ENCODE data around the gene NFIB. TPM values are rescaled to one million over a fixed set of nuclear protein-coding genes. Genes with fewer than 3 reads are reported as not detected.

Gene NFIB
- total RNA-seq, 5 donors from 2014 or later (not counting 1 experiment from before 2014, with no cell fraction given) = 0.15 to 0.89 (median 0.39) TPM; not detected in 1

- H3K27ac ChIP-seq (ENCODE audit: low read length) = no peak overlapping the region
- DNase-seq = no peak
- Mint-ChIP-seq H3K27me3 (peaks cover 15 to 42% of the 10 kb centered on the region in 2 donors), H3K4me1 (peaks cover 0 to 1% (median 0%) of the 10 kb centered on the region in 3 donors), H3K36me3 (no peaks in the 10 kb centered on the region), H3K4me3 (no peak overlapping the region), H3K27ac (no peak overlapping the region), H3K9me3 (no peaks in the 10 kb centered on the region)
- CTCF ChIA-PET = no interaction called here
- no peaks in the 10 kb centered on the region for H3K36me3 ChIP-seq (ENCODE audit: control insufficient read depth in 2 of 2, extremely low read depth in 1 of 2, insufficient read depth in 1 of 2, low read length in 1 of 2)
- H3K4me3 ChIP-seq (ENCODE audit: control insufficient read depth in 1 of 2, extremely low read depth in 1 of 2, low read length in 1 of 2) = no peak overlapping the region
- POLR2A ChIA-PET = no interaction called here
- H3K9me3 ChIP-seq = no peaks in the 10 kb centered on the region
- ATAC-seq (replicated peaks in 1 of 4) = no peak
- peaks cover 2 to 6% of the 10 kb centered on the region in 2 experiments for H3K27me3 ChIP-seq (replicated peaks in 1 of 2; ENCODE audit: control insufficient read depth in 2 of 2, extremely low read depth in 1 of 2, insufficient read depth in 2 of 2, low read length in 1 of 2)
- 65% methylated on average over 2 of the region's 3 CpGs for WGBS (ENCODE audit: insufficient coverage)
- no peaks in the 10 kb centered on the region for H3K4me1 ChIP-seq (ENCODE audit: control insufficient read depth in 1 of 2, extremely low read depth in 1 of 2, insufficient read depth in 2 of 2, low read length in 2 of 2)
Observed at GRCh38 chr9:14331120-14331519, 17.2 kb upstream of the NFIB start.

GRCh38 chr9:14327036-14327435 is 13.1 kb upstream of the NFIB start:
- 86% methylated on average over 2 of the region's 4 CpGs for WGBS (ENCODE audit: insufficient coverage)
- Mint-ChIP-seq H3K4me1 (peaks cover 6 to 8% (median 7%) of the 10 kb centered on the region in 3 donors), H3K27me3 (peaks cover 13 to 33% of the 10 kb centered on the region in 2 donors), H3K4me3 (no peak overlapping the region), H3K27ac (no peak overlapping the region), H3K36me3 (no peaks in the 10 kb centered on the region), H3K9me3 (no peaks in the 10 kb centered on the region)
- no peaks in the 10 kb centered on the region for H3K36me3 ChIP-seq (ENCODE audit: control insufficient read depth in 2 of 2, extremely low read depth in 1 of 2, insufficient read depth in 1 of 2, low read length in 1 of 2)
- POLR2A ChIA-PET = no interaction called here
- H3K4me1 ChIP-seq (ENCODE audit: control insufficient read depth in 1 of 2, extremely low read depth in 1 of 2, insufficient read depth in 2 of 2, low read length in 2 of 2) = peaks cover under 1 to 3% of the 10 kb centered on the region in 2 experiments
- DNase-seq = no peak
- H3K4me3 ChIP-seq (ENCODE audit: control insufficient read depth in 1 of 2, extremely low read depth in 1 of 2, low read length in 1 of 2) = no peak overlapping the region
- CTCF ChIA-PET = no interaction called here
- no peak for ATAC-seq (replicated peaks in 1 of 4)
- H3K27ac ChIP-seq (ENCODE audit: low read length) = no peak overlapping the region
- peaks cover 3 to 9% of the 10 kb centered on the region in 2 experiments for H3K27me3 ChIP-seq (replicated peaks in 1 of 2; ENCODE audit: control insufficient read depth in 2 of 2, extremely low read depth in 1 of 2, insufficient read depth in 2 of 2, low read length in 1 of 2)
- no peaks in the 10 kb centered on the region for H3K9me3 ChIP-seq

- Mint-ChIP-seq H3K9me3 (no peaks in the 10 kb centered on the region), H3K27me3 (peaks cover 17 to 29% of the 10 kb centered on the region in 2 donors), H3K27ac (no peak overlapping the region), H3K36me3 (no peaks in the 10 kb centered on the region), H3K4me1 (peaks cover 10 to 14% (median 14%) of the 10 kb centered on the region in 3 donors), H3K4me3 (no peak overlapping the region)
- Histone ChIP-seq H3K4me1 (ENCODE audit: control insufficient read depth in 1 of 2, extremely low read depth in 1 of 2, insufficient read depth in 2 of 2, low read length in 2 of 2) (peaks cover 2 to 3% of the 10 kb centered on the region in 2 experiments), H3K36me3 (ENCODE audit: control insufficient read depth in 2 of 2, extremely low read depth in 1 of 2, insufficient read depth in 1 of 2, low read length in 1 of 2) (no peaks in the 10 kb centered on the region), H3K27me3 (replicated peaks in 1 of 2; ENCODE audit: control insufficient read depth in 2 of 2, extremely low read depth in 1 of 2, insufficient read depth in 2 of 2, low read length in 1 of 2) (peaks cover 3 to 7% of the 10 kb centered on the region in 2 experiments), H3K9me3 (no peaks in the 10 kb centered on the region), H3K27ac (ENCODE audit: low read length) (no peak overlapping the region), H3K4me3 (ENCODE audit: control insufficient read depth in 1 of 2, extremely low read depth in 1 of 2, low read length in 1 of 2) (no peak overlapping the region)
- DNase-seq (no peak), ATAC-seq (replicated peaks in 1 of 4) (no peak)
- ChIA-PET CTCF (no interaction called here), POLR2A (no interaction called here)
- WGBS (ENCODE audit: insufficient coverage) = no CpG with 5 or more reads among the region's 3 CpGs
Observed at GRCh38 chr9:14326264-14326826, 12.4 kb upstream of the NFIB start.

DNA sequence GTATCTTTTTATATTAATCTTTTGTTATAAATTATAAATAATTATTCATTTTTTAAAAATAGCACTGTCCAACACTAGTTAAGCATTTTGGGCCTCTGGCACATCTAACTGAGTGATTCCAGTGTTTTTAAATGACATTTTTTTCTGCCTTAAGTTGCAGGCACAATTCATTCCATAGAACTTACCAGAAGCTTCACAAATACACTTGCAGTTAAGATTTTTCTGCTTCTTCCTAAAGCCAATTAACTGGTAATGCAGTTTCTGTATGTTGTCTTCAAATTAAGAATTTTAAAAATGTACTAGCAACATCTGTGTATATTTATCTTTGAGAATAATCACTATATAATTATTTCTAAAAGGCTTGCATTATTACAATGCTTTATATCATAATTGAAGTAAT is 11.2 kb upstream of the NFIB start:
- H3K9me3 ChIP-seq = no peaks in the 10 kb centered on the region
- Mint-ChIP-seq H3K27ac (no peak overlapping the region), H3K4me3 (no peak overlapping the region), H3K27me3 (peaks cover 26 to 29% of the 10 kb centered on the region in 2 donors), H3K36me3 (no peaks in the 10 kb centered on the region), H3K9me3 (no peaks in the 10 kb centered on the region), H3K4me1 (peaks cover 17 to 23% (median 18%) of the 10 kb centered on the region in 3 donors)
- DNase-seq (no peak), ATAC-seq (replicated peaks in 1 of 4) (no peak)
- no peak overlapping the region for H3K4me3 ChIP-seq (ENCODE audit: control insufficient read depth in 1 of 2, extremely low read depth in 1 of 2, low read length in 1 of 2)
- H3K27ac ChIP-seq (ENCODE audit: low read length) = no peak overlapping the region
- H3K36me3 ChIP-seq (ENCODE audit: control insufficient read depth in 2 of 2, extremely low read depth in 1 of 2, insufficient read depth in 1 of 2, low read length in 1 of 2) = no peaks in the 10 kb centered on the region
- ChIA-PET CTCF (no interaction called here), POLR2A (no interaction called here)
- H3K27me3 ChIP-seq (replicated peaks in 1 of 2; ENCODE audit: control insufficient read depth in 2 of 2, extremely low read depth in 1 of 2, insufficient read depth in 2 of 2, low read length in 1 of 2) = peaks cover 3 to 7% of the 10 kb centered on the region in 2 experiments
- peaks cover 2 to 3% of the 10 kb centered on the region in 2 experiments for H3K4me1 ChIP-seq (ENCODE audit: control insufficient read depth in 1 of 2, extremely low read depth in 1 of 2, insufficient read depth in 2 of 2, low read length in 2 of 2)

GRCh38 chr9:14323985-14324650 is 10.2 kb upstream of the NFIB start:
- no peaks in the 10 kb centered on the region for H3K36me3 Mint-ChIP-seq

DNA sequence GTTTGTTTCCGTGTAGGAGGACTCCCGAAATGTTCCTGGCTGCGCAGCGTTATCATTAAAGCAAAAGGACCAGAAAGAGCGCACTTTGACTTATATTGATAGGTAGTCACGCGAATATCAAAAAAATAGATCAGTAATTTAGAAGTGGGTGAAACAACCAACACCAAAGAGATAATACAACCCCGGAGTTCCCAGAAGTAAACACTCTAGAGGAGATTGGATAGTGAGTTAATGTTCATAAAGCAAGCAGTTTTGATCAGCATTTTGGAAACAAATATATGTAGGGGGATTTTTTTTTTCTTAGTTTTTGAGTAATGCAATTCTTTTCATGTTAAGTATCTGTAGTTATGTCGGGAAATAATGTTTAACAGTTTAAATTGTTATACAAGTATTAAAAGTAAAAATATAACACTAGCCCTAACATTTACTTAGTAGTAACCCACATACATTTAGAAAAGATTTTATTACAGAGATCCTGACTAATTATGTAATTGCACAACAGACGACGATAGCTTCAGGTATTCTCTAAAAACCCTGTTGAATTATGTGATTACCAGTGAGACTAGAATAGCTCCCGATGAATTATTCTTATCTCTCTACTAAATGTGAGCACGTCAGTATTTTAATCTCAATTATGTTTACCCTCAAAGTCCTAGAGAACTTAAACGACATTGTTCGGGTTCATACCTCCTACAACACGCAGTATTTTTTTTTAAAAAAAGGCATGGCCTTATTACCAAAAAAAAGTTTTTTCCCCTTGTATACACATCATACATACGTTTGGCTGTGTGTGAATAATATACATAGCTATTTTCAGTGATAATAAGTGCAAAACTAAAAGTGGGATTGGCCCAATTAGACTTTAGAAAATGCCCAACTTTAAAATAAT is 9.4 kb upstream of the NFIB start:
- peak overlapping the region; percentile 54 to 82 for H3K4me3 ChIP-seq (ENCODE audit: control insufficient read depth in 1 of 2, extremely low read depth in 1 of 2, low read length in 1 of 2)
- no peaks in the 10 kb centered on the region for H3K9me3 ChIP-seq
- no peaks in the 10 kb centered on the region for H3K9me3 Mint-ChIP-seq
- peak overlapping the region in 1 of 2 donors; percentile 77 for H3K27ac Mint-ChIP-seq
- DNase-seq (no peak), ATAC-seq (replicated peaks in 1 of 4) (no peak)
- H3K36me3 ChIP-seq (ENCODE audit: control insufficient read depth in 2 of 2, extremely low read depth in 1 of 2, insufficient read depth in 1 of 2, low read length in 1 of 2) = no peaks in the 10 kb centered on the region
- peaks cover 17 to 23% (median 18%) of the 10 kb centered on the region in 3 donors for H3K4me1 Mint-ChIP-seq
- H3K27me3 ChIP-seq (replicated peaks in 1 of 2; ENCODE audit: control insufficient read depth in 2 of 2, extremely low read depth in 1 of 2, insufficient read depth in 2 of 2, low read length in 1 of 2) = peaks cover 3 to 9% of the 10 kb centered on the region in 2 experiments
- H3K36me3 Mint-ChIP-seq = no peaks in the 10 kb centered on the region
- H3K4me1 ChIP-seq (ENCODE audit: control insufficient read depth in 1 of 2, extremely low read depth in 1 of 2, insufficient read depth in 2 of 2, low read length in 2 of 2) = peaks cover 2 to 3% of the 10 kb centered on the region in 2 experiments
- peaks cover 22 to 24% of the 10 kb centered on the region in 2 donors for H3K27me3 Mint-ChIP-seq
- no peak overlapping the region for H3K27ac ChIP-seq (ENCODE audit: low read length)
- ChIA-PET CTCF (no interaction called here), POLR2A (interaction anchor here in 1 of 2 donors (0.7 kb wide), 1 partner anchor 22 kb away, joined by 3 read pairs; no protein-coding TSS in a partner anchor)
- H3K4me3 Mint-ChIP-seq = peak overlapping the region; percentile 77 to 88 (median 84)
- WGBS (ENCODE audit: insufficient coverage) = 50% methylated on average over 4 of the region's 17 CpGs

More at GRCh38 chr9:14323985-14324650, 10.2 kb upstream of the NFIB start:
- Histone ChIP-seq H3K36me3 (ENCODE audit: control insufficient read depth in 2 of 2, extremely low read depth in 1 of 2, insufficient read depth in 1 of 2, low read length in 1 of 2) (no peaks in the 10 kb centered on the region), H3K4me3 (ENCODE audit: control insufficient read depth in 1 of 2, extremely low read depth in 1 of 2, low read length in 1 of 2) (no peak overlapping the region), H3K27ac (ENCODE audit: low read length) (no peak overlapping the region), H3K4me1 (ENCODE audit: control insufficient read depth in 1 of 2, extremely low read depth in 1 of 2, insufficient read depth in 2 of 2, low read length in 2 of 2) (peaks cover 2 to 3% of the 10 kb centered on the region in 2 experiments), H3K27me3 (replicated peaks in 1 of 2; ENCODE audit: control insufficient read depth in 2 of 2, extremely low read depth in 1 of 2, insufficient read depth in 2 of 2, low read length in 1 of 2) (peaks cover 3 to 7% of the 10 kb centered on the region in 2 experiments), H3K9me3 (no peaks in the 10 kb centered on the region)
- DNase-seq = no peak
- CTCF ChIA-PET = no interaction called here
- H3K9me3 Mint-ChIP-seq = no peaks in the 10 kb centered on the region
- H3K27ac Mint-ChIP-seq = no peak overlapping the region
- peaks cover 24 to 25% of the 10 kb centered on the region in 2 donors for H3K27me3 Mint-ChIP-seq
- POLR2A ChIA-PET = interaction anchor here in 1 of 2 donors (0.7 kb wide), 1 partner anchor 21 kb away, joined by 3 read pairs; no protein-coding TSS in a partner anchor
- no peak for ATAC-seq (replicated peaks in 1 of 4)
- H3K4me1 Mint-ChIP-seq = peaks cover 17 to 23% (median 18%) of the 10 kb centered on the region in 3 donors
- H3K4me3 Mint-ChIP-seq = peak overlapping the region in 2 of 3 donors; percentile 41 to 77
- WGBS (ENCODE audit: insufficient coverage) = no CpG with 5 or more reads among the region's 2 CpGs

Measured in T-cell (primary cell).